Loucy (cell line): ENCODE results near the gene PSMA2.

ENCODE experiments used
- H2AFZ ChIP-seq: fragments of 200-600 bp; sonication (generic); 2 replicates; pipeline ENCODE4 v1.6.0; 2016; ENCODE audit warnings: antibody characterized with exemption, mild to moderate bottlenecking, low read length, moderate library complexity
- H3F3A ChIP-seq: fragments of 200-600 bp; 2 replicates; pipeline ENCODE4 v1.6.0; 2016; ENCODE audit warnings: antibody characterized with exemption, low read depth, mild to moderate bottlenecking
- H3K27me3 ChIP-seq: fragments of 200-600 bp; sonication (generic); 2 replicates; pipeline ENCODE4 v1.6.1; 2014; ENCODE audit warnings: low read length, mild to moderate bottlenecking; ENCODE audit not compliant: insufficient read depth, poor library complexity, severe bottlenecking
- H3K36me3 ChIP-seq: fragments of 200-600 bp; sonication (generic); 2 replicates; pipeline ENCODE4 v1.6.1; 2016; ENCODE audit warnings: low read length; ENCODE audit not compliant: insufficient read depth
- H3K4me1 ChIP-seq: fragments of 200-600 bp; sonication (generic); 2 replicates; pipeline ENCODE4 v1.5.1; 2014; ENCODE audit warnings: low read length, mild to moderate bottlenecking; ENCODE audit not compliant: insufficient read depth, poor library complexity, severe bottlenecking
- H3K4me2 ChIP-seq: fragments of 200-600 bp; sonication (generic); 2 replicates; pipeline ENCODE4 v1.6.0; 2014; ENCODE audit warnings: antibody characterized with exemption, low read length, low read depth, mild to moderate bottlenecking; ENCODE audit not compliant: poor library complexity, severe bottlenecking
- H3K4me3 ChIP-seq: fragments of 200-600 bp; sonication (generic); 2 replicates; pipeline ENCODE4 v1.5.1; 2014; ENCODE audit warnings: low read length, mild to moderate bottlenecking, mixed read lengths; ENCODE audit not compliant: poor library complexity, severe bottlenecking
- H3K79me2 ChIP-seq: fragments of 200-600 bp; sonication (generic); 2 replicates; pipeline ENCODE4 v1.6.1; 2014; ENCODE audit warnings: low read length; ENCODE audit not compliant: insufficient read depth
- H3K9ac ChIP-seq: fragments of 200-600 bp; sonication (generic); 2 replicates; pipeline ENCODE4 v1.6.0; 2014; ENCODE audit warnings: mild to moderate bottlenecking, low read depth, low read length, moderate library complexity; ENCODE audit not compliant: poor library complexity, severe bottlenecking
- H3K9me2 ChIP-seq: fragments of 200-600 bp; sonication (generic); replicated peaks from 2 replicates; pipeline ENCODE4 v1.6.1; 2016; ENCODE audit warnings: low read depth, low read length, mixed read lengths
- H3K9me3 ChIP-seq: fragments of 200-600 bp; sonication (generic); 2 replicates; pipeline ENCODE4 v1.6.1; 2014; ENCODE audit warnings: mild to moderate bottlenecking, antibody characterized with exemption, low read length, low read depth; ENCODE audit not compliant: insufficient read depth
- H4K20me1 ChIP-seq: fragments of 200-600 bp; sonication (generic); 2 replicates; pipeline ENCODE4 v1.6.0; 2014; ENCODE audit warnings: antibody characterized with exemption, low read length, mild to moderate bottlenecking; ENCODE audit not compliant: insufficient read depth, poor library complexity, severe bottlenecking
- CTCF ChIP-seq: fragments of 200-600 bp; sonication (generic); conservative IDR thresholded peaks from 2 replicates; pipeline ENCODE4 v1.5.1; 2014; ENCODE audit warnings: mild to moderate bottlenecking, antibody characterized with exemption, low read length
- EZH2phosphoT487 ChIP-seq: fragments of 200-600 bp; IDR thresholded peaks from 2 replicates; pipeline ENCODE4 v1.6.1; 2018; ENCODE audit warnings: antibody characterized with exemption, mild to moderate bottlenecking, moderate library complexity, borderline replicate concordance

The PSMA2 gene

GRCh38 chr7:42925630-42926029 is 6.3 kb downstream of the PSMA2 start:
- H3K79me2 ChIP-seq: peaks cover 76% of the 10 kb centered on the region

GRCh38 chr7:42924223-42924838 is 7.6 kb downstream of the PSMA2 start:
- Histone ChIP-seq H3K9me2 (no peaks in the 10 kb centered on the region), H3K9me3 (no peaks in the 10 kb centered on the region), H3K9ac (peak overlapping the region; percentile 35), H3K79me2 (peaks cover 63% of the 10 kb centered on the region), H3K4me2 (peak overlapping the region; percentile 100), H3K4me1 (peaks cover 51% of the 10 kb centered on the region), H3K27me3 (no peaks in the 10 kb centered on the region), H4K20me1 (peaks cover 56% of the 10 kb centered on the region), H3K36me3 (peaks cover 74% of the 10 kb centered on the region), H3F3A (no peaks in the 10 kb centered on the region), H3K4me3 (no peak overlapping the region), H2AFZ (no peak overlapping the region)
- no peak for TF ChIP-seq CTCF
- no peak for TF ChIP-seq EZH2phosphoT487

More at GRCh38 chr7:42925630-42926029, 6.3 kb downstream of the PSMA2 start:
- peak overlapping the region; percentile 100 for H3K4me2 ChIP-seq
- peak overlapping the region; percentile 35 for H3K9ac ChIP-seq
- peaks cover 62% of the 10 kb centered on the region for H3K36me3 ChIP-seq
- no peaks in the 10 kb centered on the region for H3F3A ChIP-seq
- no peaks in the 10 kb centered on the region for H3K27me3 ChIP-seq
- H3K4me1 ChIP-seq: peaks cover 62% of the 10 kb centered on the region
- H3K9me2 ChIP-seq: no peaks in the 10 kb centered on the region
- TF ChIP-seq EZH2phosphoT487: no peak
- no peak for TF ChIP-seq CTCF
- H3K4me3 ChIP-seq: peak overlapping the region; percentile 43
- no peaks in the 10 kb centered on the region for H3K9me3 ChIP-seq
- H2AFZ ChIP-seq: no peak overlapping the region
- peaks cover 69% of the 10 kb centered on the region for H4K20me1 ChIP-seq

GRCh38 chr7:42922017-42922753 is 9.8 kb downstream of the PSMA2 start:
- H3K36me3 ChIP-seq: peaks cover 82% of the 10 kb centered on the region
- peaks cover 41% of the 10 kb centered on the region for H3K79me2 ChIP-seq
- TF ChIP-seq CTCF (no peak), EZH2phosphoT487 (no peak)

More at GRCh38 chr7:42922017-42922753, 9.8 kb downstream of the PSMA2 start:
- no peaks in the 10 kb centered on the region for H3F3A ChIP-seq
- H3K9me2 ChIP-seq: no peaks in the 10 kb centered on the region
- H3K4me3 ChIP-seq: no peak overlapping the region
- no peaks in the 10 kb centered on the region for H3K27me3 ChIP-seq
- H3K4me2 ChIP-seq: peak overlapping the region; percentile 21
- no peak overlapping the region for H2AFZ ChIP-seq
- H4K20me1 ChIP-seq: peaks cover 36% of the 10 kb centered on the region
- H3K9me3 ChIP-seq: no peaks in the 10 kb centered on the region
- no peak overlapping the region for H3K9ac ChIP-seq
- H3K4me1 ChIP-seq: peaks cover 31% of the 10 kb centered on the region
